ENCODE data around the gene KREMEN1.

DNA sequence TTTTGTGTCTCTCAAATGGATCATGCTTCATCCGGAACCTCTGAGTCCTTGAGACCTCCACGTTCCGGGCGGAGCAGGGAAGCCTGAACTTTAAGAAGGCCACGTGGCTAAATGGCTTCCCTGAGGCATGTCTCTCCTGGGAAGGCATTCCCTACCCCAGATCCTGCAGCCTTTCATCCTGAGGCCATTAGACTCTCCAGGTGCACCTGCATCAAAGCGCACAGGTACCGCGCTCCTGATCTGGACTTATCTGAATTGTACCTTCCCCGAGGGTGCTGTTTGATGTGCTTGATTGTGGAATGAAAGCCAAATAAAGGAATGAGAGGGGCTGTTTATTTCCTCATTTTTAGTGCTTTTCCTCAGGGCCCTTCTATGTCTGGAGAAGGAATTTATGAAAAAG, 33.7 kb upstream of the KREMEN1 start:
- TF ChIP-seq, protein P1, sequence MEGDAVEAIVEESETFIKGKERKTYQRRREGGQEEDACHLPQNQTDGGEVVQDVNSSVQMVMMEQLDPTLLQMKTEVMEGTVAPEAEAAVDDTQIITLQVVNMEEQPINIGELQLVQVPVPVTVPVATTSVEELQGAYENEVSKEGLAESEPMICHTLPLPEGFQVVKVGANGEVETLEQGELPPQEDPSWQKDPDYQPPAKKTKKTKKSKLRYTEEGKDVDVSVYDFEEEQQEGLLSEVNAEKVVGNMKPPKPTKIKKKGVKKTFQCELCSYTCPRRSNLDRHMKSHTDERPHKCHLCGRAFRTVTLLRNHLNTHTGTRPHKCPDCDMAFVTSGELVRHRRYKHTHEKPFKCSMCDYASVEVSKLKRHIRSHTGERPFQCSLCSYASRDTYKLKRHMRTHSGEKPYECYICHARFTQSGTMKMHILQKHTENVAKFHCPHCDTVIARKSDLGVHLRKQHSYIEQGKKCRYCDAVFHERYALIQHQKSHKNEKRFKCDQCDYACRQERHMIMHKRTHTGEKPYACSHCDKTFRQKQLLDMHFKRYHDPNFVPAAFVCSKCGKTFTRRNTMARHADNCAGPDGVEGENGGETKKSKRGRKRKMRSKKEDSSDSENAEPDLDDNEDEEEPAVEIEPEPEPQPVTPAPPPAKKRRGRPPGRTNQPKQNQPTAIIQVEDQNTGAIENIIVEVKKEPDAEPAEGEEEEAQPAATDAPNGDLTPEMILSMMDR (IDR thresholded peaks at IDR 0.05; ENCODE audit: insufficient read depth, low read length): no peak
- TF ChIP-seq POLR2AphosphoS5 (IDR thresholded peaks at IDR 0.05; ENCODE audit: low read depth) (no peak), GABPA (IDR thresholded peaks at IDR 0.05; ENCODE audit: low read depth) (no peak)
- TF ChIP-seq, protein P2, sequence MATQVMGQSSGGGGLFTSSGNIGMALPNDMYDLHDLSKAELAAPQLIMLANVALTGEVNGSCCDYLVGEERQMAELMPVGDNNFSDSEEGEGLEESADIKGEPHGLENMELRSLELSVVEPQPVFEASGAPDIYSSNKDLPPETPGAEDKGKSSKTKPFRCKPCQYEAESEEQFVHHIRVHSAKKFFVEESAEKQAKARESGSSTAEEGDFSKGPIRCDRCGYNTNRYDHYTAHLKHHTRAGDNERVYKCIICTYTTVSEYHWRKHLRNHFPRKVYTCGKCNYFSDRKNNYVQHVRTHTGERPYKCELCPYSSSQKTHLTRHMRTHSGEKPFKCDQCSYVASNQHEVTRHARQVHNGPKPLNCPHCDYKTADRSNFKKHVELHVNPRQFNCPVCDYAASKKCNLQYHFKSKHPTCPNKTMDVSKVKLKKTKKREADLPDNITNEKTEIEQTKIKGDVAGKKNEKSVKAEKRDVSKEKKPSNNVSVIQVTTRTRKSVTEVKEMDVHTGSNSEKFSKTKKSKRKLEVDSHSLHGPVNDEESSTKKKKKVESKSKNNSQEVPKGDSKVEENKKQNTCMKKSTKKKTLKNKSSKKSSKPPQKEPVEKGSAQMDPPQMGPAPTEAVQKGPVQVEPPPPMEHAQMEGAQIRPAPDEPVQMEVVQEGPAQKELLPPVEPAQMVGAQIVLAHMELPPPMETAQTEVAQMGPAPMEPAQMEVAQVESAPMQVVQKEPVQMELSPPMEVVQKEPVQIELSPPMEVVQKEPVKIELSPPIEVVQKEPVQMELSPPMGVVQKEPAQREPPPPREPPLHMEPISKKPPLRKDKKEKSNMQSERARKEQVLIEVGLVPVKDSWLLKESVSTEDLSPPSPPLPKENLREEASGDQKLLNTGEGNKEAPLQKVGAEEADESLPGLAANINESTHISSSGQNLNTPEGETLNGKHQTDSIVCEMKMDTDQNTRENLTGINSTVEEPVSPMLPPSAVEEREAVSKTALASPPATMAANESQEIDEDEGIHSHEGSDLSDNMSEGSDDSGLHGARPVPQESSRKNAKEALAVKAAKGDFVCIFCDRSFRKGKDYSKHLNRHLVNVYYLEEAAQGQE (IDR thresholded peaks at IDR 0.05; ENCODE audit: insufficient replicate concordance, low read depth): no peak

Measured in HL-60 (cell line).